ENCODE measurements around the gene MAGIX.

GRCh38 chrX:49199315-49199595, 36.7 kb downstream of the MAGIX start:
- TF ChIP-seq CTCF (conservative IDR thresholded peaks at IDR 0.05; ENCODE audit: low read depth in 2 of 2): no peak
- no peak for TF ChIP-seq POLR2AphosphoS5 (IDR thresholded peaks at IDR 0.05; ENCODE audit: low read depth)
- no peak for TF ChIP-seq EZH2 (IDR thresholded peaks at IDR 0.05; ENCODE audit: low read depth, unreplicated experiment)
- TF ChIP-seq REST (IDR thresholded peaks at IDR 0.05; ENCODE audit: unreplicated experiment): no peak
- no peak for TF ChIP-seq EZH2phosphoT487 (IDR thresholded peaks at IDR 0.05; ENCODE audit: unreplicated experiment)
- no peak for TF ChIP-seq ZNF331 (CRISPR knock-in tag; IDR thresholded peaks at IDR 0.05; ENCODE audit: low read depth)
- no peak for TF ChIP-seq ZNF114 (CRISPR knock-in tag; IDR thresholded peaks at IDR 0.05)
- no peak for TF ChIP-seq CREB1 (CRISPR knock-in tag; IDR thresholded peaks at IDR 0.05; ENCODE audit: low read depth)
